Mucosa of rectum (tissue), 2 donors: Measurements from ENCODE around the gene TLX2.

ENCODE experiments used
- H3K27ac ChIP-seq, 2 donors: one replicate each; pipeline ENCODE4 v1.7.0; 2013; ENCODE audit warnings: inconsistent platforms in 2 of 2, low read depth in 2 of 2, low read length in 2 of 2
- H3K27me3 ChIP-seq, 2 donors: one replicate each; pipeline ENCODE4 v1.7.0; 2013; ENCODE audit warnings: low read length in 2 of 2; ENCODE audit not compliant: control insufficient read depth in 2 of 2, insufficient read depth in 2 of 2
- H3K36me3 ChIP-seq, 2 donors: one replicate each; pipeline ENCODE4 v1.7.0; 2013; ENCODE audit warnings: low read length in 2 of 2; ENCODE audit not compliant: control insufficient read depth in 2 of 2, insufficient read depth in 2 of 2
- H3K4me1 ChIP-seq, 2 donors: one replicate each; pipeline ENCODE4 v1.7.0; 2013; ENCODE audit warnings: low read length in 2 of 2, mild to moderate bottlenecking in 1 of 2; ENCODE audit not compliant: control insufficient read depth in 2 of 2, insufficient read depth in 2 of 2
- H3K4me3 ChIP-seq, 2 donors: one replicate each; pipeline ENCODE4 v1.7.0; 2013; ENCODE audit warnings: low read length in 2 of 2
- H3K9ac ChIP-seq, 2 donors: one replicate each; pipeline ENCODE4 v1.7.0; 2013; ENCODE audit warnings: low read length in 2 of 2, low read depth in 1 of 2, mild to moderate bottlenecking in 1 of 2
- H3K9me3 ChIP-seq, 2 donors: one replicate each; pipeline ENCODE4 v1.7.0; 2013; ENCODE audit warnings: low read length in 2 of 2; ENCODE audit not compliant: control insufficient read depth in 2 of 2
- donor health status: healthy.
- donor health status: Normal muscosa, but diverticular disease.

The TLX2 gene

GRCh38 chr2:74526649-74527230 lies 12.5 kb downstream of the TLX2 start:
- H3K36me3 ChIP-seq, result peaks cover 12 to 30% of the 10 kb centered on the region in 2 donors
- no peaks in the 10 kb centered on the region for H3K9me3 ChIP-seq
- H3K27ac ChIP-seq, result no peak overlapping the region
- H3K9ac ChIP-seq, result no peak overlapping the region
- H3K4me3 ChIP-seq, result no peak overlapping the region
- H3K27me3 ChIP-seq, result no peaks in the 10 kb centered on the region
- H3K4me1 ChIP-seq, result peaks cover 32 to 33% of the 10 kb centered on the region in 2 donors

- Histone ChIP-seq H3K9me3 (no peaks in the 10 kb centered on the region), H3K9ac (no peak overlapping the region), H3K4me1 (peaks cover 32 to 33% of the 10 kb centered on the region in 2 donors), H3K27me3 (no peaks in the 10 kb centered on the region), H3K4me3 (peak overlapping the region in 1 of 2 donors; percentile 97), H3K27ac (no peak overlapping the region), H3K36me3 (peaks cover 16 to 31% of the 10 kb centered on the region in 2 donors)
These were observed 13.5 kb downstream of the TLX2 start for GRCh38 chr2:74527741-74528140.

DNA sequence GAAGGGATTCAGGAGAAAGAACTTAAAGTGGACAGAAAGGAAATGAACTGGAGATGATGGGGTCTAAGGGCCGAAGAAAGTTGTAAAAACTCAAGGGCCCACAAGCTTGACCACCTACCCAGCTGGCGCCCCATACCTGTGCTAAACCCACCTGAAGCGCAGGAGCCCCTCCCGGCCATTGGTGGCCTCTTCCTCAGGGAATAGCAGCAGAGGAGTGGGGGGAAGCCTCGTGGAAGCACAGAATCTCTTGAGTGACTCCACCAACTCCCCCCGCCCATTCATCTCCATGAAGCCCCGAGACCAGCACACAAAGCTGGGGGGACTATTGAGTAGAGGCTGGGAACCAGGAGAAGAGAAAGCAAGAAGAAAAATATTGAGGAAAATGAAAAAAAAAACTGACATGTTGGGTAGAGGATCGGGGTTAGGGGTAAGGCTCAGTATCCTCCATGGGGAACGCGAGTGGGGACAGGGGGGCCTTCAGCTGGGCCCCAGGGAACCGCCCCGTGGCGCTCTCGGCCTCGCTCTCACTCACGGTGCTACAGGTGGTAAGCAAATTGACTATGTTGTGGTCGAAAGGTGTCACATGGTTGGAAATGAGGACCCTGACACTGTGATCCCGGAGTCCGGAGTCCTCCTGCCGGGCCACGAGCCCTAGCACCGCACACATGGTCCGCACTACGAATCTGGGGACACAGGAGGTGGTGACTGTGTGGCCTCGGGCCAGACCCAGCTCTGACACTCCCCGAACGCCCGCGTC lies 14.5 kb downstream of the TLX2 start:
- Histone ChIP-seq H3K9ac (peak overlapping the region; percentile 88 to 96), H3K4me3 (peak overlapping the region; percentile 94 to 97), H3K36me3 (peaks cover 18 to 37% of the 10 kb centered on the region in 2 donors), H3K27me3 (no peaks in the 10 kb centered on the region), H3K9me3 (no peaks in the 10 kb centered on the region), H3K27ac (peak overlapping the region; percentile 87 to 90), H3K4me1 (peaks cover 32 to 33% of the 10 kb centered on the region in 2 donors)

- Histone ChIP-seq H3K27me3 (no peaks in the 10 kb centered on the region), H3K27ac (peak within 1 kb of the TSS; percentile 87 to 90), H3K4me3 (peak within 1 kb of the TSS; percentile 94 to 97), H3K4me1 (peaks cover 32 to 33% of the 10 kb centered on the region in 2 donors), H3K9ac (peak within 1 kb of the TSS; percentile 88 to 96), H3K9me3 (no peaks in the 10 kb centered on the region), H3K36me3 (peaks cover 18 to 37% of the 10 kb centered on the region in 2 donors)
These were observed 15.3 kb downstream of the TLX2 start, which contains the start of the genes AUP1 and HTRA2 for GRCh38 chr2:74529357-74530238. TSS of gene AUP1 (minus strand) at chr2:74529706. CDS start at chr2:74529629, 77 bp downstream. TSS of gene HTRA2 (plus strand) at chr2:74529933. CDS start at chr2:74530007, 74 bp downstream.

DNA sequence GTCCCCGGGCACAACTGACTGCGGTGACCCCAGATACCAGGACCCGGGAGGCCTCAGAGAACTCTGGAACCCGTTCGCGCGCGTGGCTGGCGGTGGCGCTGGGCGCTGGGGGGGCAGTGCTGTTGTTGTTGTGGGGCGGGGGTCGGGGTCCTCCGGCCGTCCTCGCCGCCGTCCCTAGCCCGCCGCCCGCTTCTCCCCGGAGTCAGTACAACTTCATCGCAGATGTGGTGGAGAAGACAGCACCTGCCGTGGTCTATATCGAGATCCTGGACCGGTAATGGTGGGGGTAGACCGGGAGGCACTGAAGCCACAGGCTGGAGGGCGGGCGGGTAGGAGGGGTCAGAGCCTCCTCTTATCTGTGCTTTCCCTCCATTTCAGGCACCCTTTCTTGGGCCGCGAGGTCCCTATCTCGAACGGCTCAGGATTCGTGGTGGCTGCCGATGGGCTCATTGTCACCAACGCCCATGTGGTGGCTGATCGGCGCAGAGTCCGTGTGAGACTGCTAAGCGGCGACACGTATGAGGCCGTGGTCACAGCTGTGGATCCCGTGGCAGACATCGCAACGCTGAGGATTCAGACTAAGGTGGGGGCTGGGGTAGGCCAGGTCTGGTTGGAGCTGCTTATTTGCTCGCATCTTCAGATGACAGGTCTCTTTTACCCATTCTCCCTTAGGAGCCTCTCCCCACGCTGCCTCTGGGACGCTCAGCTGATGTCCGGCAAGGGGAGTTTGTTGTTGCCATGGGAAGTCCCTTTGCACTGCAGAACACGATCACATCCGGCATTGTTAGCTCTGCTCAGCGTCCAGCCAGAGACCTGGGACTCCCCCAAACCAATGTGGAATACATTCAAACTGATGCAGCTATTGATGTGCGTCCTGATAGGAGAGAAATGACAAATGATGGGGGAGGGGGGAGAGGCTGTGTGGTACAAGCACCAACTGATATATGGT lies 16.3 kb downstream of the TLX2 start:
- no peaks in the 10 kb centered on the region for H3K9me3 ChIP-seq
- peaks cover 18 to 37% of the 10 kb centered on the region in 2 donors for H3K36me3 ChIP-seq
- H3K27me3 ChIP-seq, result no peaks in the 10 kb centered on the region
- peak overlapping the region; percentile 68 to 90 for H3K27ac ChIP-seq
- H3K4me3 ChIP-seq, result peak overlapping the region; percentile 94 to 97
- H3K4me1 ChIP-seq, result peaks cover 25 to 28% of the 10 kb centered on the region in 2 donors
- peak overlapping the region; percentile 83 to 88 for H3K9ac ChIP-seq

- no peaks in the 10 kb centered on the region for H3K27me3 ChIP-seq
- H3K9me3 ChIP-seq, result no peaks in the 10 kb centered on the region
- H3K4me1 ChIP-seq, result peaks cover 23 to 25% of the 10 kb centered on the region in 2 donors
- H3K4me3 ChIP-seq, result no peak overlapping the region
- peaks cover 14 to 28% of the 10 kb centered on the region in 2 donors for H3K36me3 ChIP-seq
- H3K9ac ChIP-seq, result no peak overlapping the region
- no peak overlapping the region for H3K27ac ChIP-seq
These were observed 17.4 kb downstream of the TLX2 start for GRCh38 chr2:74531666-74532065.

- Histone ChIP-seq H3K27ac (no peak overlapping the region), H3K9me3 (no peaks in the 10 kb centered on the region), H3K4me3 (no peak overlapping the region), H3K27me3 (no peaks in the 10 kb centered on the region), H3K4me1 (peaks cover 23 to 24% of the 10 kb centered on the region in 2 donors), H3K36me3 (peaks cover 8 to 23% of the 10 kb centered on the region in 2 donors), H3K9ac (no peak overlapping the region)
These were observed 18.0 kb downstream of the TLX2 start for GRCh38 chr2:74532222-74532621.

DNA sequence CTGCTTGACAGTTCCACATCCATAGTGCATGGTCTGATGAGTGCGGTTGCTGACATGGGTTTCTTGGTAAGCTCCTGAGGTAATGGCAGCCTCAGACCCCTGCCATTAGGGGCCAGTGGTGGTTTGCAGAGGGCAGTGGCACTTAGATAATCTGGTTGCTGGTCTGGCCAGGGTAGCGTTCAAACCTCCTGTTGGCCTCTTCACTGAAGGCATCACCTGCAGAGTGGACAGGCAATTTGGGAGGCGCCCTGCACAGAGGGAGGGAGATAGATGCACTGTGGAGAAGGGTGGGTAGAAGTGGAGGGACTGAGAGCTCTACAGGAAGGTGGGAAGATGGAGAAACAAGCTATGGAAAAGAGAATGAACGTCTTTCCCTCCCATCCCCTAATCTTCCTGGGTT lies 19.2 kb downstream of the TLX2 start:
- Histone ChIP-seq H3K4me1 (peaks cover 17 to 18% of the 10 kb centered on the region in 2 donors), H3K36me3 (peaks cover 6 to 10% of the 10 kb centered on the region in 2 donors), H3K4me3 (no peak overlapping the region), H3K9ac (no peak overlapping the region), H3K27ac (no peak overlapping the region), H3K27me3 (no peaks in the 10 kb centered on the region), H3K9me3 (no peaks in the 10 kb centered on the region)

- no peak overlapping the region for H3K9ac ChIP-seq
- H3K27ac ChIP-seq, result no peak overlapping the region
- H3K27me3 ChIP-seq, result no peaks in the 10 kb centered on the region
- peaks cover 8 to 13% of the 10 kb centered on the region in 2 donors for H3K4me1 ChIP-seq
- no peaks in the 10 kb centered on the region for H3K9me3 ChIP-seq
- H3K36me3 ChIP-seq, result peaks cover 6 to 10% of the 10 kb centered on the region in 2 donors
- H3K4me3 ChIP-seq, result no peak overlapping the region
These were observed 20.2 kb downstream of the TLX2 start for GRCh38 chr2:74534411-74534810.
